Left lung (tissue), 10 donors: ENCODE results near the gene VWA7. TPM values are rescaled to one million over a fixed set of nuclear protein-coding genes. Genes with fewer than 3 reads are reported as not detected.

Experiments
- ATAC-seq: fragments of 200-7000 bp; cut with Tn5 transposase; one replicate; pipeline ENCODE4 v1.9.1; 2020; ENCODE audit warnings: moderate library complexity
- DNase-seq, 4 donors: peaks; one replicate each; pipeline ENCODE4 v3.0.0-alpha.2; 2013 to 2020
- H3K27ac ChIP-seq, 2 donors: fragments of 200-600 bp; sonication (generic) in 1 of 2; one replicate each; pipeline versions ENCODE4 v1.5.0 to v1.8.0; 2020 to 2021
- H3K27me3 ChIP-seq, 2 donors: fragments of 200-600 bp; sonication (generic) in 1 of 2; one replicate each; pipeline versions ENCODE4 v1.5.0 to v1.8.0; 2020 to 2021
- H3K36me3 ChIP-seq, 2 donors: fragments of 200-600 bp; sonication (generic) in 1 of 2; one replicate each; pipeline versions ENCODE4 v1.5.0 to v1.8.0; 2020 to 2021
- H3K4me1 ChIP-seq, 2 donors: fragments of 200-600 bp; one replicate each; pipeline ENCODE4 v1.8.0; 2021
- H3K4me3 ChIP-seq, 2 donors: fragments of 200-600 bp; sonication (generic) in 1 of 2; one replicate each; pipeline versions ENCODE4 v1.5.0 to v1.8.0; 2020 to 2021; ENCODE audit warnings: mild to moderate bottlenecking in 1 of 2
- H3K9me3 ChIP-seq, 2 donors: fragments of 200-600 bp; sonication (generic) in 1 of 2; one replicate each; pipeline versions ENCODE4 v1.5.0 to v1.8.0; 2020 to 2021
- CTCF ChIP-seq, 2 donors: fragments of 200-600 bp; sonication (generic) in 1 of 2; IDR thresholded peaks; one replicate each; pipeline versions ENCODE4 v1.5.0 to v1.8.0; 2021; ENCODE audit warnings: antibody characterized with exemption in 2 of 2
- intact Hi-C, 2 donors: fragments of 100-400 bp; cut with DNase I; formaldehyde crosslinking; loops; one replicate each; pipeline versions ENCODE4 v1.11.2 to v1.14.2; 2022
- polyA plus RNA-seq, 6 donors: library from polyadenylated mRNA; unstranded; fragments of 120-200 nt; gene quantifications; one replicate each; pipeline ENCODE4 v1.2.1, GENCODE V29; 2013; ENCODE audit not compliant: insufficient read length in 6 of 6
- total RNA-seq, 2 donors: library from RNA; stranded (reverse); fragmentation: NEBNext Ultra II Directional; extraction: Animal tissue kit (Norgen Biotek cat#: 25700); gene quantifications; one replicate each; pipeline ENCODE4 v1.2.1, GENCODE V29; 2021
- donor health status: DM: no; HTN: yes; CAD: no.
- donor health status: DM: no; HTN: no; CAD: no.

The VWA7 gene
- total and polyA plus RNA-seq, 8 donors: 1.4 to 5.0 (median 2.9) TPM

GRCh38 chr6:31782126-31782855, 5.2 kb upstream of the VWA7 start:
- peaks cover 0 to 3% of the 10 kb centered on the region in 2 donors for H3K4me1 ChIP-seq
- H3K36me3 ChIP-seq: peaks cover 0 to 86% of the 10 kb centered on the region in 2 donors
- H3K27me3 ChIP-seq: no peaks in the 10 kb centered on the region
- no peak overlapping the region for H3K4me3 ChIP-seq
- DNase-seq (peak in 1 of 4 donors; percentile 67), ATAC-seq (no peak)
- no peak for TF ChIP-seq CTCF (IDR thresholded peaks at IDR 0.05)
- H3K9me3 ChIP-seq: no peaks in the 10 kb centered on the region
- no peak overlapping the region for H3K27ac ChIP-seq
- intact Hi-C loops: no loop called here

GRCh38 chr6:31781244-31782125, 4.4 kb upstream of the VWA7 start:
- no peak overlapping the region for H3K4me3 ChIP-seq
- intact Hi-C loops: no loop called here
- ATAC-seq (no peak), DNase-seq (peak in 1 of 4 donors; percentile 54)
- no peaks in the 10 kb centered on the region for H3K27me3 ChIP-seq
- H3K4me1 ChIP-seq: peaks cover 5 to 11% of the 10 kb centered on the region in 2 donors
- H3K9me3 ChIP-seq: no peaks in the 10 kb centered on the region
- no peak for TF ChIP-seq CTCF (IDR thresholded peaks at IDR 0.05)
- peaks cover 0 to 86% of the 10 kb centered on the region in 2 donors for H3K36me3 ChIP-seq
- H3K27ac ChIP-seq: no peak overlapping the region

- Histone ChIP-seq H3K36me3 (peaks cover 0 to 78% of the 10 kb centered on the region in 2 donors), H3K27me3 (no peaks in the 10 kb centered on the region), H3K27ac (no peak overlapping the region), H3K9me3 (no peaks in the 10 kb centered on the region), H3K4me3 (no peak overlapping the region), H3K4me1 (peaks cover 7 to 18% of the 10 kb centered on the region in 2 donors)
- DNase-seq (peak in 1 of 4 donors; percentile 53), ATAC-seq (no peak)
- intact Hi-C loops: no loop called here
- TF ChIP-seq CTCF (IDR thresholded peaks at IDR 0.05): no peak
Observed at GRCh38 chr6:31780507-31781243, 3.5 kb upstream of the VWA7 start.

- Histone ChIP-seq H3K27ac (no peak overlapping the region), H3K4me3 (no peak overlapping the region), H3K27me3 (no peaks in the 10 kb centered on the region), H3K36me3 (peaks cover 0 to 70% of the 10 kb centered on the region in 2 donors), H3K4me1 (peaks cover 7 to 18% of the 10 kb centered on the region in 2 donors), H3K9me3 (no peaks in the 10 kb centered on the region)
- DNase-seq (peak in 1 of 4 donors; percentile 53), ATAC-seq (no peak)
- intact Hi-C loops: no loop called here
- TF ChIP-seq CTCF (IDR thresholded peaks at IDR 0.05): no peak
Observed at GRCh38 chr6:31779908-31780307, 2.8 kb upstream of the VWA7 start.
